ENCODE results near the gene PANX1.

Gene PANX1, protein sequence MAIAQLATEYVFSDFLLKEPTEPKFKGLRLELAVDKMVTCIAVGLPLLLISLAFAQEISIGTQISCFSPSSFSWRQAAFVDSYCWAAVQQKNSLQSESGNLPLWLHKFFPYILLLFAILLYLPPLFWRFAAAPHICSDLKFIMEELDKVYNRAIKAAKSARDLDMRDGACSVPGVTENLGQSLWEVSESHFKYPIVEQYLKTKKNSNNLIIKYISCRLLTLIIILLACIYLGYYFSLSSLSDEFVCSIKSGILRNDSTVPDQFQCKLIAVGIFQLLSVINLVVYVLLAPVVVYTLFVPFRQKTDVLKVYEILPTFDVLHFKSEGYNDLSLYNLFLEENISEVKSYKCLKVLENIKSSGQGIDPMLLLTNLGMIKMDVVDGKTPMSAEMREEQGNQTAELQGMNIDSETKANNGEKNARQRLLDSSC

GRCh38 chr11:94128746-94129511 is at the start of gene PANX1:
PANX1 (plus strand) TSS chr11:94128841; CDS start chr11:94129313, 472 bp downstream.
- no peak for TF ChIP-seq CTCF (IDR thresholded peaks at IDR 0.05; ENCODE audit: borderline replicate concordance, insufficient read depth, low read depth, low read length)
- H3K4me3 ChIP-seq (ENCODE audit: low read depth, low read length) = peak within 1 kb of the TSS; percentile 83

DNA sequence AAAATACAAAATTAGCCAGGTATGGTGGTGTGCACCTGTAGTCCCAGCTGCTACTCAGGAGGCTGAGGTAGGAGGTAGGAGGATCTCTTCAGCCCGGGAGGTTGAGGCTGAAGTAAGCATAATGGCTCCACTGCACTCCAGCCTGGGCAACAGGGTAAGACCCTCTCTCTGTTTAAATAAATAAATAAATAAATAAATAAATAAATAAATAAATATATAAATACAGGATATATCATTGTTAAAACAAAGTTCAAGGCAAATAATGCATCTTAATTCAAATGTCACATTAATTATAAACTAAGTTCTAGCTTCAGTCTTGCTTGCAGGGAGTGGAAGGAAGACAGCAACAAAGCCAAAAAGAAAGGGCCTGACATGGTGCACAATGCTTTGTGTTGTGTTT is 44.5 kb upstream of the PANX1 start:
- H3K4me3 ChIP-seq (ENCODE audit: low read depth, low read length) = no peak overlapping the region
- TF ChIP-seq CTCF (IDR thresholded peaks at IDR 0.05; ENCODE audit: borderline replicate concordance, insufficient read depth, low read depth, low read length) = no peak

DNA sequence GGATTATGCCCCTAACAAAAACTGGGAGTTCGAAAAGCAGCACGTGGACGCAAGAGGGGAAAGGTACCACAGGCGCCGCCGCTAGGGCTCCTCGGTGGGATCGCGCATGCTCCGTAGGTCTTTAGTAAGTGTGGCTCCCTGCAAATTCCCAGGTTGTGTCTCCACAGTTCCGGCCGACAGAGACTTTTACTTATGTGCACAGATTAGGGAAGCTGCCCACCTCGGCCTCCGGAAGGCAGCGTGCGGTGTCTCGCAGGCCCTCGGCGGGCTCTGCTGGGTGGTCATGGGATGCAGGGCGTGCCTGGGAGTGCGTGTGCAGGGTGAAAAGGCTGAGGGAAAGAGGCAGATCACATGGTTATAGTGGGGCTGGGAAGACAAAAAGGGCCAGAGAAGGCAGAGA is 39.7 kb upstream of the PANX1 start:
- no peak overlapping the region for H3K4me3 ChIP-seq (ENCODE audit: low read depth, low read length)
- no peak for TF ChIP-seq CTCF (IDR thresholded peaks at IDR 0.05; ENCODE audit: borderline replicate concordance, insufficient read depth, low read depth, low read length)

DNA sequence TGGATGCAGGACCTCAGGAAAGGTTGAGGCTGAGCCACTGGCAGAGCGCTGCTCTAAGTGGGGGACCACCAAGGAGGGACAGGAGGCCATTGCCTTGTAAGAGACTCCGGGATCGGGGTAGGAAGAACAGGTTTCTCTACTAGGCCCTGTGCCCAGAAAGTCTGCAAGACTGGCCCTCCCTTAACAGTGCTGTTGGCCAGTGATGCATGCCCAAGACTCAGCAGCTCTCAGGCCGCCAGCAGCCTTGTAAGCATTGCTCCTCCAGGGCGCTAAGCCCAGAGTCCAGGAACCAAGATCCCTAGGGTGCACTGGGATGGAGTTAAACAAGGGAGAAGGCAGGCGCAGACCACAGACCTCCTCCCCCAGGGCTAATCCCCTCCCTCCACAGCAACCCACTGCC is 39.3 kb upstream of the PANX1 start:
- H3K4me3 ChIP-seq (ENCODE audit: low read depth, low read length) = no peak overlapping the region
- no peak for TF ChIP-seq CTCF (IDR thresholded peaks at IDR 0.05; ENCODE audit: borderline replicate concordance, insufficient read depth, low read depth, low read length)

GRCh38 chr11:94090401-94090800 is 38.2 kb upstream of the PANX1 start:
- H3K4me3 ChIP-seq (ENCODE audit: low read depth, low read length) = no peak overlapping the region
- TF ChIP-seq CTCF (IDR thresholded peaks at IDR 0.05; ENCODE audit: borderline replicate concordance, insufficient read depth, low read depth, low read length) = no peak

- no peak overlapping the region for H3K4me3 ChIP-seq (ENCODE audit: low read depth, low read length)
- TF ChIP-seq CTCF (IDR thresholded peaks at IDR 0.05; ENCODE audit: borderline replicate concordance, insufficient read depth, low read depth, low read length) = no peak
These were observed 37.5 kb upstream of the PANX1 start for GRCh38 chr11:94091091-94091490.
